AG10803 (cell line): ENCODE measurements around the gene SIM2.

Experiments
- DNase-seq: peaks from one replicate; pipeline ENCODE4 v3.0.0; 2010; ENCODE audit warnings: low read depth
- H3K4me3 ChIP-seq: 2 replicates; pipeline ENCODE4 v1.5.1; 2011; ENCODE audit warnings: mild to moderate bottlenecking, low read length, control low read depth
- CTCF ChIP-seq: conservative IDR thresholded peaks from 2 replicates; pipeline ENCODE4 v1.5.1; 2011; ENCODE audit warnings: mild to moderate bottlenecking, low read length, control low read depth, inconsistent platforms

SIM2 gene

GRCh38 chr21:36717976-36718375, 19.1 kb downstream of the SIM2 start:
- no peak for TF ChIP-seq CTCF
- DNase-seq = no peak
- no peak overlapping the region for H3K4me3 ChIP-seq

- TF ChIP-seq CTCF = no peak
- DNase-seq = peak; percentile 33
- no peak overlapping the region for H3K4me3 ChIP-seq
Observed at GRCh38 chr21:36718951-36719501, 20.1 kb downstream of the SIM2 start.

GRCh38 chr21:36719614-36720013, 20.7 kb downstream of the SIM2 start:
- TF ChIP-seq CTCF = no peak
- DNase-seq = no peak

GRCh38 chr21:36721817-36722216, 22.9 kb downstream of the SIM2 start:
- TF ChIP-seq CTCF = no peak
- H3K4me3 ChIP-seq = no peak overlapping the region
- DNase-seq = no peak

More at GRCh38 chr21:36719614-36720013, 20.7 kb downstream of the SIM2 start:
- no peak overlapping the region for H3K4me3 ChIP-seq

- DNase-seq = no peak
- TF ChIP-seq CTCF = no peak
- H3K4me3 ChIP-seq = no peak overlapping the region
Observed at GRCh38 chr21:36722370-36723368, 23.8 kb downstream of the SIM2 start.

- no peak for DNase-seq
- H3K4me3 ChIP-seq = no peak overlapping the region
- TF ChIP-seq CTCF = no peak
Observed at GRCh38 chr21:36723371-36723881, 24.5 kb downstream of the SIM2 start.
